Astrocyte of the hippocampus (primary cell): Measurements from ENCODE around the gene LHX4.

Experiments used
- DNase-seq: peaks from one replicate; pipeline ENCODE4 v3.0.0; 2011; ENCODE audit warnings: low read depth, low spot score

Gene LHX4

GRCh38 chr1:180299479-180300221, 69.6 kb downstream of the LHX4 start:
- DNase-seq = no peak

GRCh38 chr1:180301135-180301742, 71.2 kb downstream of the LHX4 start:
- DNase-seq = peak; percentile 11

- DNase-seq = peak; percentile 65
These were observed 79.3 kb downstream of the LHX4 start for GRCh38 chr1:180309338-180309737.

- no peak for DNase-seq
These were observed 80.0 kb downstream of the LHX4 start for GRCh38 chr1:180310095-180310494.

- DNase-seq = peak; percentile 10
These were observed 81.1 kb downstream of the LHX4 start for GRCh38 chr1:180311011-180311730.

GRCh38 chr1:180312926-180313325, 82.9 kb downstream of the LHX4 start:
- DNase-seq = no peak

- DNase-seq = no peak
These were observed 97.0 kb downstream of the LHX4 start for GRCh38 chr1:180327089-180327488.
